HG03342 (cell line): Measurements from ENCODE around the gene ZNF333.
"Not testable (repeated sequence)": the region's sequence is repeated elsewhere in the genome, so short reads cannot be mapped to it uniquely, and the experiment has no call there.

Experiments used
- ATAC-seq: cut with Tn5 transposase; IDR thresholded peaks from one replicate; pipeline ENCODE4 v1.9.1; 2021; ENCODE audit warnings: mild to moderate bottlenecking, moderate library complexity; ENCODE audit not compliant: unreplicated experiment

ZNF333 gene

GRCh38 chr19:14767466-14767971 lies 77.7 kb downstream of the ZNF333 start:
- no peak for ATAC-seq

- ATAC-seq: no peak
Observed at GRCh38 chr19:14768001-14768400, 78.2 kb downstream of the ZNF333 start.

DNA sequence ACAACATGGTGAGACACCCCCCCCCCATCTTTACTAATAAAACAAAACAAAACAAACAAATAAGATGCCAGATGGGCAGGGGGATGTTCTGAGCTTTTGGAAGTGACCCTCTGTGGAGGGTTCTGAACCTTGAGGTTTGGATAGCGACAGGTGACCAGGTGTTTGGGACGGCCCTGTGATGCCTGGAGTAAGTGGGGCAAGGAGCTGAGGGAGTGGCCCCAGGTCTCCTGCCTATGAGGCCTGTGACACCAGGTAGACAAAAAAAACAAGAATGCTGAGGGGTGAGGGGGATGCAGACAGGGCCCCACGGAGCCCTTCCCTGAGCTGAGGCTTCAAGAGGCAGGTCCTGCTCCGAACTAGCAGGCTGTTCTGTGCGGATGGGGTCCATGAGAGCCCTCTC lies 79.4 kb downstream of the ZNF333 start:
- no peak for ATAC-seq

- no peak for ATAC-seq
Observed at GRCh38 chr19:14770136-14770535, 80.3 kb downstream of the ZNF333 start.

- no peak for ATAC-seq
Observed at GRCh38 chr19:14770944-14771839, 81.3 kb downstream of the ZNF333 start.

- no peak for ATAC-seq
Observed at GRCh38 chr19:14772467-14772866, 82.6 kb downstream of the ZNF333 start.

- no peak for ATAC-seq
Observed at GRCh38 chr19:14772995-14773394, 83.1 kb downstream of the ZNF333 start.

DNA sequence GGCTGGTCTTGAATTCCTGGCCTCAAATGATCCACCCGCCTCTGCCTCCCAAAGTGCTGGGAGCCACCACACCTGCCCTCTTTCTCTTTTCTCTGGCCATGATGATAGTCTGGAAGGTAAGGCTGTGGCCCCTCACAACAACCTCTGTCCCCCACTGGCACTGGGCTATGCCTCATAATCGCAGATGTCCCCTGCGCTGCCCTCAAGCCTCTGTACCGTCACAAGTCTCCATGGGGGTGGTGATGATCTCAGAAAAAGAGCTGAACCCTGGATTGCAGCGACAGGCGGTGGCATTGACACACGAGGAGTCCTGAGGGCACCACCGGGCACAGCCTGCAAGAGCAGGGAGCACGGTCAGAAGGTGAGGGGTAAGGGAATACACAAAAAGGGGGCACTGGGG lies 83.9 kb downstream of the ZNF333 start:
- ATAC-seq: not testable (repeated sequence)

DNA sequence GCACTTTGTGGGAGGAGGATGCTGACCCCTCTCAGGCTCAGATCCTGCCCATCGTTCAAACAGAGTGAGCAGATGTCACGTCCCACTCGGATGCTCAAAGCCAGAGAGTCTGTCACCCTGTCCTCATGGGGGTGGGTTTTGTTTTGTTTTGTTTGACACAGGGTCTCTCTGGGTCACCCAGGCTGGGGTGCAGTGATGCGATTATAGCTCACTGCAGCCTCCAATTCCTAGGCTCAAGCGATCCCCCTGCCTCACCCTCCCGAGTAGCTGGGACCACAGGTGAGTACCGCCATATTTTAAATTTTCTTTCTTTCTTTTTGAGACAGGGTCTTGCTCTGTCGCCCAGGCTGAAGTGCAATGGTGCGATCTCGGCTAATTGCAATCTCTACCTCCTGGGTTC lies 84.5 kb downstream of the ZNF333 start:
- ATAC-seq: no peak

GRCh38 chr19:14775326-14775725 lies 85.5 kb downstream of the ZNF333 start:
- ATAC-seq: not testable (repeated sequence)

- no peak for ATAC-seq
Observed at GRCh38 chr19:14775869-14776586, 86.2 kb downstream of the ZNF333 start.

DNA sequence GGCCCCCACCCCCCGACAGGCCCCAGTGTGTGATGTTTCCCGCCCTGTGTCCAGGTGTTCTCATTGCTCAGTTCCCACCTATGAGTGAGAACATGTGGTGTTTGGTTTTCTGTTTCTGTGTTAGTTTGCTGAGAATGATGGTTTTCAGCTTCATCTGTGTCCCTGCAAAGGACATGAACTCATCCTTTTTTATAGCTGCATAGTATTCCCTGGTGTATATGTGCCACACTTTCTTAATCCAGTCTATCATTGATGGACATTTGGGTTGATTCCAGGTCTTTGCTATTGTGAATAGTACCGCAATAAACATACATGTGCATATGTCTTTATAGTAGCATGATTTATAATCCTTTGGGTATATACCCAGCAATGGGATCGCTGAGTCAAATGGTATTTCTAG lies 87.8 kb downstream of the ZNF333 start:
- ATAC-seq: not testable (repeated sequence)

GRCh38 chr19:14778110-14778845 lies 88.4 kb downstream of the ZNF333 start, which contains the start of gene ADGRE2:
Gene ADGRE2, minus strand, starts transcription at chr19:14778560. Its CDS starts 1,804 bp downstream, at chr19:14776756.
- ATAC-seq: not testable (repeated sequence)

DNA sequence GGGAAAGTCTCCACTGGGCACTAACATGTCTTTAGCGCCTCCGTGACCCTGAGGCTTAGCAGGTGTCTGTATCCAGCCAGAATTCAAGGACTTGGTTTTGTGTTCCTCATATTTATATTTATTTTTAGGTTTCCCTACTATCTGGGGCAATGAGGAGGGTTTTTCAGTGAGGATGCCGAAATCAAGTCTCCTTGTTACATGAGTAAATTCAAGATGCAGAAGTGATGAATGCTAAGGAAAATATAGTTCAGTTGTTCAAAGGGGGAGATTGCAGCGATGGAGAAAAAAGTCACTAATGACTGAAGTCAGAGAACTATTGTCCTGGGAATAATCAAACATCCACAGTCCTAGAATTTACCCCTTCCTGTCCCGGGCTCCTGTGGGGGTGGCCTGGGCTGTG lies 89.3 kb downstream of the ZNF333 start:
- ATAC-seq: no peak

DNA sequence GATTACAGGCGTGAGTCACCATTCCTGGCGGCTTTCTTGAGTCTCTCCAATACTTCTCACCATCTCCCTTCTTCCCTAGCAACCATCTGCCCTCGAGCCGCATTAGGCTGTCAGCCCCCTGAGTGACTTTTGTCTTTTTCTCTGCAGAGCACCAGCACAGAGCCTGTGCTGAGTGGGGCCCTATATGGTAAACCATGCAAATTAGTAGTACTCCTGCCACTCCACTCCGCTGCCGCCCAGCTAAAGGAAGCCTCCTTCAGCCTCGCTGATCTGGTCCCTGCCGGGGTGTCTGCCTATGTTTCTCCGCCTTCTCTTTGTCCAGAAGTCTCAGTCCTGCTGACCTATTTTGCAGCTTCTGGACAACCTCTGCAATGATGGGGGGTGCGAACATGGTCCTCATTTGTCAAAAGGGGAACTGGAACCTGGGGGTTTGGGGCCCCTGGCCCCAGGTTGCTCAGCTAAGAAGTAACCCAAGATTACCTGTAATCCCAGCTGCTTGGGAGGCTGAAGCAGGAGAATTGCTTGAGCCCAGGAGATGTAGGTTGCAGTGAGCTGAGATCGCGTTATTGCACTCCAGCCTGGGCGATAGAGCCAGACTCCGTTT lies 90.9 kb downstream of the ZNF333 start:
- not testable (repeated sequence) for ATAC-seq

- not testable (repeated sequence) for ATAC-seq
Observed at GRCh38 chr19:14781713-14782536, 92.1 kb downstream of the ZNF333 start.

DNA sequence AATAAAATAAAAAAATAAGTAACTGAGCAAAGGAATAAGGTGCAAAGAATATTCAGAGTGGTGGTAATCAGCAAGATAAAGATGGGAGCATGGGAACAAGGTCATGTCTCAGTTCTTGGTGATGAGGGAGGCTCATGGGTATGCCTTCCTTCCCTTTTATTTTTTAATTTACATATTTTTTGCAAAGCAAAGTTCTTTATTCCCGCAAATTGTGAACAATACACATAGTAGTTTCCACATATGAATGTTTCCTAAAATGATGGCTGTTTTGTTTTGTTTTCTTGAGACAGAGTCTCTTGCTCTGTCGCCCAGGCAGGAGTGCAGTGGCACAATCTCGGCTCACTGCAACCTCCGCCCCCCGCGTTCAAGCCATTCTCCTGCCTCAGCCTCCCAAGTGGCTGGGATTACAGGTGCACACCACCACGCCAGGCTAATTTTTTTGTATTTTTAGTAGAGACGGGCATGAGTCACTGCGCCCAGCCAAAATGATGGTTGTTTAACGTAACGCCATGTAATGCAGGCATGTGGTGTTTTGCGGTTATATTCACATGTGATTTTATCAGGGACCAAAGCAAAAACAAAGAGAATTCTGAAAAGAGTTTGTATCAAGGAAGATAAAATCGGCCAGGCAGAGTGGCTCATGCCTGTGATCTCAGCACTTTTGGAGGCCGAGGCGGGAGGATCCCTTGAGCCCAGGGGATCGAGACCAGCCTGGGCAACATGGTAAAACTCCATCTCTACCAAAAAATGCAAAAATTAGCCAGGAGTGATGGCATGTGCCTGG lies 93.0 kb downstream of the ZNF333 start:
- no peak for ATAC-seq
